BJ (cell line): ENCODE data around the gene TNIK. TPM values are rescaled to one million over a fixed set of nuclear protein-coding genes. Genes with fewer than 3 reads are reported as not detected.

Source experiments
- CTCF ChIA-PET: fragments of 350-600 bp; formaldehyde crosslinking; extraction: SDS; loops from one replicate; lab custom pipeline; 2021; ENCODE audit warnings: antibody characterized with exemption, inconsistent platforms; lab: Yijun Ruan, JAX
- POLR2A ChIA-PET: fragments of 300-600 bp; sonication (Branson Sonifier 250); formaldehyde crosslinking; extraction: SDS; loops from one replicate; lab custom pipeline; 2021; ENCODE audit warnings: antibody characterized with exemption; lab: Charles Lee
- DNase-seq: peaks from one replicate; pipeline ENCODE4 v3.0.0-alpha.2; 2011; ENCODE audit warnings: low read depth
- H3K27me3 ChIP-seq: 2 replicates; pipeline ENCODE4 v1.6.0; 2011; ENCODE audit warnings: low read length; ENCODE audit not compliant: control insufficient read depth, insufficient read depth
- H3K36me3 ChIP-seq: 2 replicates; pipeline ENCODE4 v1.5.1; 2011; ENCODE audit warnings: low read length; ENCODE audit not compliant: control insufficient read depth, insufficient read depth
- H3K4me3 ChIP-seq: 2 replicates; pipeline ENCODE4 v1.5.1; 2011; ENCODE audit warnings: low read depth, mild to moderate bottlenecking, control low read depth, low read length
- polyA plus RNA-seq: library from polyadenylated mRNA; depleted of rRNA; stranded (reverse); fragments of >200 nt; gene quantifications from 2 replicates; pipeline ENCODE4 v1.2.3, GENCODE V29; 2011
- TF ChIP-seq, protein P1 (sequence below): IDR thresholded peaks from 2 replicates; pipeline ENCODE4 v1.5.1; 2011; ENCODE audit warnings: low read depth, mild to moderate bottlenecking, control low read depth, inconsistent platforms, low read length, moderate library complexity; ENCODE audit not compliant: insufficient read depth

Gene TNIK
- polyA plus RNA-seq, 1 experiment, result 2.1 TPM

DNA sequence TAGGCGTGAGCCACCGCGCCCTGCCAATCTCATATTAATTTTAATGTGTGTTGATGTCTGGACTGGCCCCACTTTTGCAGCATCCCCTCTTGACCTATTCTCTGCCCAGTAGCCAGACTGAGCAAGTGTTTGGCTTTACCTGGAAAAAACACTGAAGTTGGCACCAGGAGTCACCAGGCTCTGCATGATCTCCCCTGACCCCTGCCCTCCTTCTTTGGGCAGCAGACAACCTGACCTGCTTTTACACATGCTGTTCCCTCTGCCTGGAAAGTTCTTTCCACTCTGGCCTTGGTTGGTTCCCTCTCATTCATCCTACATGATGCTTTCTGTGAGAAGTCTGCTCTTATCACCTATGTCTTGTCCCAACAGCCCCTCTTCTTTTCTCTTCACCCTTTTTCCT is 365.8 kb downstream of the TNIK start:
- H3K36me3 ChIP-seq, result no peaks in the 10 kb centered on the region
- TF ChIP-seq, protein P1, sequence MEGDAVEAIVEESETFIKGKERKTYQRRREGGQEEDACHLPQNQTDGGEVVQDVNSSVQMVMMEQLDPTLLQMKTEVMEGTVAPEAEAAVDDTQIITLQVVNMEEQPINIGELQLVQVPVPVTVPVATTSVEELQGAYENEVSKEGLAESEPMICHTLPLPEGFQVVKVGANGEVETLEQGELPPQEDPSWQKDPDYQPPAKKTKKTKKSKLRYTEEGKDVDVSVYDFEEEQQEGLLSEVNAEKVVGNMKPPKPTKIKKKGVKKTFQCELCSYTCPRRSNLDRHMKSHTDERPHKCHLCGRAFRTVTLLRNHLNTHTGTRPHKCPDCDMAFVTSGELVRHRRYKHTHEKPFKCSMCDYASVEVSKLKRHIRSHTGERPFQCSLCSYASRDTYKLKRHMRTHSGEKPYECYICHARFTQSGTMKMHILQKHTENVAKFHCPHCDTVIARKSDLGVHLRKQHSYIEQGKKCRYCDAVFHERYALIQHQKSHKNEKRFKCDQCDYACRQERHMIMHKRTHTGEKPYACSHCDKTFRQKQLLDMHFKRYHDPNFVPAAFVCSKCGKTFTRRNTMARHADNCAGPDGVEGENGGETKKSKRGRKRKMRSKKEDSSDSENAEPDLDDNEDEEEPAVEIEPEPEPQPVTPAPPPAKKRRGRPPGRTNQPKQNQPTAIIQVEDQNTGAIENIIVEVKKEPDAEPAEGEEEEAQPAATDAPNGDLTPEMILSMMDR, result no peak

DNA sequence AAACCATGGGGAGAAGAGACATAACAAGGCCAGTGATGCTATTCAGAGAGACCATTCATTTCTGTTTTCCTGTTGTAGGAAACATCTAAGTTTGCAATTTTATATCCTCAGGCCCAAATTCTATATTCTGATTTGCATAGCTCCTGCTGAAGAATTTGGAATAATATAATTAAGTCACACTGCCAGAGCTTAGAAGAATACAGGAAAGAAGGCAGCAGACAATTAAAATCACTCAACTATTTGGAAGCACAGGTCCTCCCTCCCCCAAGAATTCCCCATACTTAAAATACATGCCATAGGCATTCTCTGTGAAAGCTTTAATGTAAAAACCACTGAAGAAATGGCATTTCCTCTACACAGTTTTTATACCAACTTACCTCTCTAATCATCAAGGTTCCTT is 366.7 kb downstream of the TNIK start:
- ChIA-PET CTCF (interaction anchor here (0.8 kb wide), 1 partner anchor 31 kb away, joined by 3 read pairs; no protein-coding TSS in a partner anchor), POLR2A (interaction anchor here (0.7 kb wide), 1 partner anchor 89 kb away, joined by 4 read pairs; no protein-coding TSS in a partner anchor)
- TF ChIP-seq, protein P1, result no peak
- Histone ChIP-seq H3K4me3 (no peak overlapping the region), H3K36me3 (no peaks in the 10 kb centered on the region), H3K27me3 (no peaks in the 10 kb centered on the region)
- no peak for DNase-seq

More for the DNA sequence above, 365.8 kb downstream of the TNIK start:
- CTCF ChIA-PET, result no interaction called here
- POLR2A ChIA-PET, result no interaction called here
- Histone ChIP-seq H3K4me3 (no peak overlapping the region), H3K27me3 (no peaks in the 10 kb centered on the region)
- no peak for DNase-seq

DNA sequence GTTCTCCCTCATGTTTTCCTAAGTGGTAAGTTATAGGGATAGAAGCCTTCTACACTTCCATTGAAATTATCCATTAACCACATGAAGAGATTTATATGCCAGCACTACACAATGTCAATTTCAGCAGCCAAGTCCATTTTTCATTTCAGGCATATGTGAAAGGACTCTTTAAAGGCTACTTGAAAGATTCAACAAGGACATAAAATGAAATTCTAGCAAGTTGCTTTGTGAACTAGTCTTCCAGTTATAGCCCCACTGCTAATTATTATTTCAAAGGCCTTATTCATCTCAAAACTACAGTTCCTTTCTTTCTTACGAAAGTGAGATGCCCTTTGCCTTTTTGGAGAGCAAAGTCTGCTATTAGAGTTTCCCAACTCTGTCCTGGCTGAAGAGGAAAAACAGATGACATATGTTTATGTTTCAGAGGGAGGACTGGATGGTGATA is 367.7 kb downstream of the TNIK start:
- no peak for DNase-seq
- Histone ChIP-seq H3K4me3 (no peak overlapping the region), H3K27me3 (no peaks in the 10 kb centered on the region), H3K36me3 (no peaks in the 10 kb centered on the region)
- TF ChIP-seq, protein P1, result no peak
- ChIA-PET POLR2A (no interaction called here), CTCF (no interaction called here)

DNA sequence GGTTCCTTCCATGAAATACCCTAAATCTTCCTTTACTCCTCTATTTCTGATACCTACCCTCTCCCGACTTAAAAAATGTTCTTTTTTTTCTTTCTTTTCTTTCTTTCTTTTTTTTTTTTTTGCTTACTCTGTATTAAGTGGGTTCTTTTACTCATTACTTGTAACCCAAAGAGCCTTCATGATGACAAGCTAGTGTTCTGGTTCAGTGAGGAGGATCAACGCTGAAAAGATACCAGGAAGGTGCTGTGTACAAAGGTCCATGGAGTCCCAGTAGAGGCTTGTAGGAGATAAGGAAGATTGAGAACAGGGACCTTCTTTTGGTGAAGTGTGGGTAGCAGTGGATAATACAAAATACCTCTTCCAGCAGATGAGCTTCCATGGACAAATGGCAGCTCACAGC is 369.9 kb downstream of the TNIK start:
- H3K4me3 ChIP-seq, result no peak overlapping the region
- ChIA-PET POLR2A (no interaction called here), CTCF (interaction anchor here (1.0 kb wide), 1 partner anchor 32 kb away, joined by 3 read pairs; no protein-coding TSS in a partner anchor)
- H3K36me3 ChIP-seq, result no peaks in the 10 kb centered on the region
- DNase-seq, result no peak
- TF ChIP-seq, protein P1, result no peak
- no peaks in the 10 kb centered on the region for H3K27me3 ChIP-seq

DNA sequence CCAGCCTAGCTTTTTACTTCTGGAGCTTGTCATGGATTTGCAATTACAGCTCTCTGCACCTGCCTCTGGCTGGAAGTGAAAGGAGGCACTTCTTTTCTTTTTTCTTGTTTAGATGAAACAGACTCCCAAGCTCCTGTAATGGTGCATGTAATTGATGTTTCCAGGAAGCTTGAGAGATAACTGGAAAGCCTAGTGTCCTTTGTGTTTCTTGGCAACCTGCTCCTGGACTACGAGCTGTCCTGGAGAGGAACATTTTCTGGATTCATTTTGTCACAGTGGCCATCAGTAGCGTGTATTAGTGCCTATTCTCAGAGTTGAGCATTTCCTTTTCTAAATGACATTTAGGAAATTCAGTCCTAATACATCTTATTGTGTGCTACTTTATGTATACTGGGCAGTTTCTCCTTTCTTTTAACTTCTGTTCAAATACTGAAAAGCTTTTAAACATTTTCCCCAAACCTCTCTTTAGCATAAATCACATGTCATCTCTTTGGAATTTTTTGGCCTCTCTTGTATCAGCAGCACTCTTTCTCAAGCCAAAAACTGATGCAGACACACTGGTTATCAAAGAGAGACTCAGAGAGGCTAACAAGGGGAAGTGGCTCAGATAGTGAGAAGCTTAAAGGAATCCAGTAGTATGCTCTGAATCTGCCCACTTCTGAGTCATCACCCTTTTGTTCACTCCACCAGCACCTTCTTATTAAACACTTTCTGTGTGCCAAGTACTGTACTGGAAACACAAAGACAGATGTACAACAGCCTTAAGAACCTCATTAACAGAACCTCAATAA is 371.0 kb downstream of the TNIK start:
- no peak overlapping the region for H3K4me3 ChIP-seq
- TF ChIP-seq, protein P1, result no peak
- DNase-seq, result peak; percentile 50
- CTCF ChIA-PET, result interaction anchor here (1.5 kb wide), 1 partner anchor 40 kb away, joined by 3 read pairs; no protein-coding TSS in a partner anchor
- POLR2A ChIA-PET, result interaction anchor here (0.6 kb wide), 1 partner anchor 75 kb away, joined by 3 read pairs; no protein-coding TSS in a partner anchor
- H3K36me3 ChIP-seq, result no peaks in the 10 kb centered on the region
- H3K27me3 ChIP-seq, result no peaks in the 10 kb centered on the region
